ENCODE data around the gene TXLNG. TPM values are rescaled to one million over a fixed set of nuclear protein-coding genes. Genes with fewer than 3 reads are reported as not detected.
"Not testable (repeated sequence)": the region's sequence is repeated elsewhere in the genome, so short reads cannot be mapped to it uniquely, and the experiment has no call there.

TXLNG gene
- total RNA-seq, 1 donor from 2014 or later: 37.1 TPM

GRCh38 chrX:16855363-16856075, 69.3 kb downstream of the TXLNG start:
- H3K4me3 Mint-ChIP-seq: no peak overlapping the region
- H3K9me3 ChIP-seq (ENCODE audit: low read depth): no peaks in the 10 kb centered on the region
- no peak for DNase-seq (ENCODE audit: low spot score)
- H4K20me1 ChIP-seq (ENCODE audit: low read depth): peaks cover 67% of the 10 kb centered on the region
- H3K9me3 Mint-ChIP-seq: peaks cover 13% of the 10 kb centered on the region
- H2AFZ ChIP-seq (replicated peaks): no peak overlapping the region
- no peaks in the 10 kb centered on the region for H3K27me3 Mint-ChIP-seq (ENCODE audit: insufficient read depth, low read depth)
- H3F3A ChIP-seq (ENCODE audit: low read depth): no peaks in the 10 kb centered on the region
- peaks cover 68% of the 10 kb centered on the region for H3K36me3 Mint-ChIP-seq
- H3K4me3 ChIP-seq: no peak overlapping the region
- H3K36me3 ChIP-seq: peaks cover 42% of the 10 kb centered on the region
- H3K4me1 ChIP-seq: no peaks in the 10 kb centered on the region
- TF ChIP-seq, protein P1, sequence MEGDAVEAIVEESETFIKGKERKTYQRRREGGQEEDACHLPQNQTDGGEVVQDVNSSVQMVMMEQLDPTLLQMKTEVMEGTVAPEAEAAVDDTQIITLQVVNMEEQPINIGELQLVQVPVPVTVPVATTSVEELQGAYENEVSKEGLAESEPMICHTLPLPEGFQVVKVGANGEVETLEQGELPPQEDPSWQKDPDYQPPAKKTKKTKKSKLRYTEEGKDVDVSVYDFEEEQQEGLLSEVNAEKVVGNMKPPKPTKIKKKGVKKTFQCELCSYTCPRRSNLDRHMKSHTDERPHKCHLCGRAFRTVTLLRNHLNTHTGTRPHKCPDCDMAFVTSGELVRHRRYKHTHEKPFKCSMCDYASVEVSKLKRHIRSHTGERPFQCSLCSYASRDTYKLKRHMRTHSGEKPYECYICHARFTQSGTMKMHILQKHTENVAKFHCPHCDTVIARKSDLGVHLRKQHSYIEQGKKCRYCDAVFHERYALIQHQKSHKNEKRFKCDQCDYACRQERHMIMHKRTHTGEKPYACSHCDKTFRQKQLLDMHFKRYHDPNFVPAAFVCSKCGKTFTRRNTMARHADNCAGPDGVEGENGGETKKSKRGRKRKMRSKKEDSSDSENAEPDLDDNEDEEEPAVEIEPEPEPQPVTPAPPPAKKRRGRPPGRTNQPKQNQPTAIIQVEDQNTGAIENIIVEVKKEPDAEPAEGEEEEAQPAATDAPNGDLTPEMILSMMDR (IDR thresholded peaks at IDR 0.05): no peak
- no peak for TF ChIP-seq EZH2 (IDR thresholded peaks at IDR 0.05)
- no peak for TF ChIP-seq EZH2phosphoT487 (IDR thresholded peaks at IDR 0.05)
- H3K27ac ChIP-seq: no peak overlapping the region
- no peaks in the 10 kb centered on the region for H3K27me3 ChIP-seq
- no peak overlapping the region for H3K27ac Mint-ChIP-seq
- no peak overlapping the region for H3K4me2 ChIP-seq
- H3K4me1 Mint-ChIP-seq: peaks cover 11% of the 10 kb centered on the region
- H3K9ac ChIP-seq: no peak overlapping the region
- H3K79me2 ChIP-seq (ENCODE audit: low read depth): peaks cover 100% of the 10 kb centered on the region

DNA sequence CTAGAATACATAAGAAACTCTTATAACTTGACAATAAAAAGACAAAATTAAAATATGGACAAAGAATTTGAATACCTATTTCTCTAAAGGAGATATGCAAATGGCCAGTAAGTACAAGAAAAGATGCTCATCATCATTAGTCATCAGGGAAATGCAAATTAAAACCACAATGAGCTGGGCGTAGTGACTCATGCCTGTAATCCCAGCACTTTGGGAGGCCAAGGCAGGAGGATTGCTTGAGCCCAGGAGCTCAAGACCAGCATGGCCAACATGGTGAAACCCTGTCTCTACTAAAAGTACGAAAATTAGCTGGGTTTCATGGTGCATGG, 69.8 kb downstream of the TXLNG start:
- Histone ChIP-seq H3K79me2 (ENCODE audit: low read depth) (peaks cover 100% of the 10 kb centered on the region), H3K36me3 (peaks cover 42% of the 10 kb centered on the region)
- H3K4me1 Mint-ChIP-seq: peaks cover 11% of the 10 kb centered on the region

GRCh38 chrX:16856744-16857143, 70.5 kb downstream of the TXLNG start:
- Histone ChIP-seq H3K4me3 (no peak overlapping the region), H2AFZ (replicated peaks) (no peak overlapping the region), H3K27ac (no peak overlapping the region), H3K79me2 (ENCODE audit: low read depth) (peaks cover 100% of the 10 kb centered on the region), H3K36me3 (peaks cover 48% of the 10 kb centered on the region), H4K20me1 (ENCODE audit: low read depth) (peaks cover 67% of the 10 kb centered on the region), H3F3A (ENCODE audit: low read depth) (no peaks in the 10 kb centered on the region), H3K4me1 (no peaks in the 10 kb centered on the region), H3K9me3 (ENCODE audit: low read depth) (no peaks in the 10 kb centered on the region), H3K4me2 (no peak overlapping the region), H3K9ac (no peak overlapping the region), H3K27me3 (no peaks in the 10 kb centered on the region)
- Mint-ChIP-seq H3K27me3 (ENCODE audit: insufficient read depth, low read depth) (no peaks in the 10 kb centered on the region), H3K9me3 (peaks cover 13% of the 10 kb centered on the region), H3K4me1 (peaks cover 5% of the 10 kb centered on the region), H3K27ac (no peak overlapping the region), H3K4me3 (no peak overlapping the region), H3K36me3 (peaks cover 65% of the 10 kb centered on the region)
- no peak for DNase-seq (ENCODE audit: low spot score)
- TF ChIP-seq EZH2 (IDR thresholded peaks at IDR 0.05) (no peak), EZH2phosphoT487 (IDR thresholded peaks at IDR 0.05) (no peak)

More for the DNA sequence above, 69.8 kb downstream of the TXLNG start:
- not testable (repeated sequence) for H3K4me3 ChIP-seq; H3K9ac ChIP-seq; H3K27ac Mint-ChIP-seq; H2AFZ ChIP-seq (replicated peaks); H3K4me3 Mint-ChIP-seq; H3K27me3 Mint-ChIP-seq (ENCODE audit: insufficient read depth, low read depth); H3F3A ChIP-seq (ENCODE audit: low read depth); H3K9me3 ChIP-seq (ENCODE audit: low read depth); H3K27me3 ChIP-seq; H3K4me2 ChIP-seq; H3K4me1 ChIP-seq; DNase-seq (ENCODE audit: low spot score); H3K27ac ChIP-seq
- Mint-ChIP-seq H3K36me3 (peaks cover 68% of the 10 kb centered on the region), H3K9me3 (peaks cover 13% of the 10 kb centered on the region)
- H4K20me1 ChIP-seq (ENCODE audit: low read depth): peaks cover 69% of the 10 kb centered on the region

- H3K4me1 Mint-ChIP-seq: peaks cover 12% of the 10 kb centered on the region
- H3K36me3 Mint-ChIP-seq: peaks cover 58% of the 10 kb centered on the region
- Histone ChIP-seq H3K9ac (no peak overlapping the region), H3F3A (ENCODE audit: low read depth) (no peaks in the 10 kb centered on the region), H3K4me3 (no peak overlapping the region), H3K27ac (no peak overlapping the region), H3K36me3 (peaks cover 51% of the 10 kb centered on the region), H3K27me3 (no peaks in the 10 kb centered on the region), H3K4me2 (no peak overlapping the region), H4K20me1 (ENCODE audit: low read depth) (peaks cover 90% of the 10 kb centered on the region), H2AFZ (replicated peaks) (no peak overlapping the region), H3K4me1 (peaks cover 4% of the 10 kb centered on the region), H3K9me3 (ENCODE audit: low read depth) (no peaks in the 10 kb centered on the region), H3K79me2 (ENCODE audit: low read depth) (peaks cover 100% of the 10 kb centered on the region)
- H3K27me3 Mint-ChIP-seq (ENCODE audit: insufficient read depth, low read depth): peaks cover 5% of the 10 kb centered on the region
- DNase-seq (ENCODE audit: low spot score): no peak
- H3K4me3 Mint-ChIP-seq: no peak overlapping the region
- no peak overlapping the region for H3K27ac Mint-ChIP-seq
- TF ChIP-seq EZH2 (IDR thresholded peaks at IDR 0.05) (no peak), EZH2phosphoT487 (IDR thresholded peaks at IDR 0.05) (no peak)
- TF ChIP-seq, protein P1 (IDR thresholded peaks at IDR 0.05): no peak
- peaks cover 3% of the 10 kb centered on the region for H3K9me3 Mint-ChIP-seq
Observed at GRCh38 chrX:16862829-16863228, 76.6 kb downstream of the TXLNG start.
